RWPE2 (cell line): ENCODE data around the gene FRRS1.

Source experiments
- ATAC-seq: fragments of 200-7000 bp; cut with Tn5 transposase; 3 replicates; pipeline ENCODE4 v1.9.1; 2021; ENCODE audit warnings: low read depth
- DNase-seq: peaks from one replicate; pipeline ENCODE4 v3.0.0-alpha.2; 2020; ENCODE audit warnings: low spot score
- H3K27ac ChIP-seq: fragments of 450-650 bp; 2 replicates; pipeline ENCODE4 v1.5.1; 2017; ENCODE audit warnings: mild to moderate bottlenecking; ENCODE audit not compliant: poor library complexity, severe bottlenecking
- H3K27me3 ChIP-seq: fragments of 250-450 bp; sonication (Bioruptor Pico); 2 replicates; pipeline ENCODE4 v1.5.1; 2021; ENCODE audit warnings: mild to moderate bottlenecking, moderate library complexity; ENCODE audit not compliant: insufficient read depth, poor library complexity, severe bottlenecking
- H3K36me3 ChIP-seq: fragments of 250-450 bp; sonication (Bioruptor Pico); 2 replicates; pipeline ENCODE4 v1.5.1; 2020; ENCODE audit warnings: low read depth, mild to moderate bottlenecking, moderate library complexity
- H3K4me1 ChIP-seq: fragments of 250-450 bp; sonication (Bioruptor Pico); 2 replicates; pipeline ENCODE4 v1.5.1; 2021; ENCODE audit warnings: mild to moderate bottlenecking, moderate library complexity; ENCODE audit not compliant: insufficient read depth, poor library complexity, severe bottlenecking
- H3K4me3 ChIP-seq: fragments of 250-450 bp; sonication (Bioruptor Pico); 2 replicates; pipeline ENCODE4 v1.5.1; 2021; ENCODE audit warnings: mild to moderate bottlenecking, moderate library complexity; ENCODE audit not compliant: severe bottlenecking
- H3K9me3 ChIP-seq: fragments of 250-450 bp; sonication (Bioruptor Pico); 2 replicates; pipeline ENCODE4 v1.5.1; 2021; ENCODE audit warnings: mild to moderate bottlenecking, moderate library complexity; ENCODE audit not compliant: severe bottlenecking
- CTCF ChIP-seq: fragments of 450-650 bp; IDR thresholded peaks from one replicate; pipeline ENCODE4 v1.5.1; 2017; ENCODE audit warnings: mild to moderate bottlenecking, moderate library complexity; ENCODE audit not compliant: poor library complexity, severe bottlenecking

FRRS1 gene

GRCh38 chr1:99756598-99756997 is 9.8 kb downstream of the FRRS1 start:
- H3K27me3 ChIP-seq: no peaks in the 10 kb centered on the region
- ATAC-seq (peak; percentile 81), DNase-seq (no peak)
- H3K36me3 ChIP-seq: no peaks in the 10 kb centered on the region
- no peaks in the 10 kb centered on the region for H3K9me3 ChIP-seq
- no peak overlapping the region for H3K4me3 ChIP-seq
- peaks cover 18% of the 10 kb centered on the region for H3K4me1 ChIP-seq
- H3K27ac ChIP-seq: no peak overlapping the region
- no peak for TF ChIP-seq CTCF

DNA sequence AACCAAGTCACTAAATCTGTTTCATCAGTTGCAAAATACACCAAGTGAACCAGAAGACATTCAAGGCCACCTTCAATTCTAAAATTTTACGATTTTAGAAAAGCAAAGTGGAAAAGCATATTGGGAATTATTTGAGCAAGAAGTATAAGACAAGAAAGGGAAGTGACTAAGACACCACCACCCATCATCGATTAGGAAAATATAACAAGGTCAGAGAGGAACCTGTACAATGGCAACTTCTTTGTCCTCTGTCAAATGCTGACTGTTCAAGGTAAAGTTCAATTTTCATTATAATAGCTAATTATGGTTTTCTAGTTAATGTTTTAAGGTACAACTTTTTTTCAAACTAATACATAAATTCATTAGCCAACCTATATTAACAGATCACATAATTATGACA is 10.8 kb downstream of the FRRS1 start:
- Histone ChIP-seq H3K27me3 (no peaks in the 10 kb centered on the region), H3K36me3 (no peaks in the 10 kb centered on the region), H3K4me3 (no peak overlapping the region), H3K9me3 (no peaks in the 10 kb centered on the region), H3K4me1 (peaks cover 18% of the 10 kb centered on the region), H3K27ac (no peak overlapping the region)
- no peak for TF ChIP-seq CTCF
- ATAC-seq (no peak), DNase-seq (no peak)

- Histone ChIP-seq H3K27me3 (no peaks in the 10 kb centered on the region), H3K4me1 (peaks cover 18% of the 10 kb centered on the region), H3K36me3 (no peaks in the 10 kb centered on the region), H3K27ac (no peak overlapping the region), H3K4me3 (no peak overlapping the region), H3K9me3 (no peaks in the 10 kb centered on the region)
- no peak for TF ChIP-seq CTCF
- DNase-seq: no peak
- ATAC-seq: no peak
Measured at GRCh38 chr1:99754697-99755096, 11.7 kb downstream of the FRRS1 start.

- no peak for ATAC-seq
- DNase-seq: no peak
- no peak for TF ChIP-seq CTCF
- Histone ChIP-seq H3K4me1 (peaks cover 18% of the 10 kb centered on the region), H3K9me3 (no peaks in the 10 kb centered on the region), H3K27ac (no peak overlapping the region), H3K4me3 (no peak overlapping the region), H3K36me3 (no peaks in the 10 kb centered on the region), H3K27me3 (no peaks in the 10 kb centered on the region)
Measured at GRCh38 chr1:99754055-99754626, 12.3 kb downstream of the FRRS1 start.

DNA sequence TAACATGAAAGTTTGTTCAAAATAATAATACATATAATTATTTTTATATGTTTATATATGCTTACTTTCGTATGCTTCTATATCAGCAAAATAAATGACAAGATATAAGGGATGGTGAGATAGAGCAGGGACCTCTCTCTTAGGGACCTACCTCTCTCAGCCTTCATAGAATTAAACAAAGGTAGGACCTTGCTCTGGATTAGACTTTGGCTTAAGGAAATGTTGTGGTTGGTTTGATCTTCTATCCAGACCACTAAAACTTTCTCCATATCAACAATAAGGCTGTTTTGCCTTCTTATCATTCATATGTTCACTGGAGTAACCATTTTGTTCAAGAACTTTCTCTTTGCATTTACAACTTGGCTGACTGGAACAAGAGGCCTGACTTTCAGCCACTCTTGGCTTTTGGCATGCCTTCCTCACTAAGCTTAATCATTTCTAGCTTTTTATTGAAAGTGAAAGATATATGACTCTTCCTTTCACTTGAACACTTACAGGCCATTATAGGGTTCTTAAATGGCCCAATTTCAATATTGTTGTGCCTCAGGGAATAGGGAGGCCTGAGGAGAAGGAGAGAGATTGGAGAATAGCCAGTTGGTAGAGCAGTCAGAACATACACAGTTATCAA is 14.4 kb downstream of the FRRS1 start:
- Histone ChIP-seq H3K4me3 (no peak overlapping the region), H3K36me3 (no peaks in the 10 kb centered on the region), H3K27ac (no peak overlapping the region), H3K9me3 (no peaks in the 10 kb centered on the region), H3K27me3 (no peaks in the 10 kb centered on the region), H3K4me1 (peaks cover 14% of the 10 kb centered on the region)
- TF ChIP-seq CTCF: no peak
- no peak for DNase-seq
- ATAC-seq: no peak
